Keratinocyte (primary cell): Measurements from ENCODE around the gene MAVS.

ENCODE experiments used
- EZH2 ChIP-seq: IDR thresholded peaks from one replicate; pipeline ENCODE4 v1.6.1; 2012; ENCODE audit warnings: inconsistent platforms, mild to moderate bottlenecking, low read length, moderate library complexity
- TF ChIP-seq, protein P1 (sequence below), 3 experiments: IDR thresholded peaks in 1 of 3; conservative IDR thresholded peaks in 1 of 3; optimal IDR thresholded peaks in 1 of 3; 2 replicates in 2 of 3; 3 replicates in 1 of 3; pipeline versions ENCODE3 to v1.5.1; 2011; ENCODE audit warnings: low read length in 3 of 3, mild to moderate bottlenecking in 3 of 3, moderate library complexity in 2 of 3, control low read depth in 1 of 3, inconsistent platforms in 1 of 3; ENCODE audit not compliant: insufficient read depth in 2 of 3; ENCODE audit errors: extremely low read depth in 1 of 3

DNA sequence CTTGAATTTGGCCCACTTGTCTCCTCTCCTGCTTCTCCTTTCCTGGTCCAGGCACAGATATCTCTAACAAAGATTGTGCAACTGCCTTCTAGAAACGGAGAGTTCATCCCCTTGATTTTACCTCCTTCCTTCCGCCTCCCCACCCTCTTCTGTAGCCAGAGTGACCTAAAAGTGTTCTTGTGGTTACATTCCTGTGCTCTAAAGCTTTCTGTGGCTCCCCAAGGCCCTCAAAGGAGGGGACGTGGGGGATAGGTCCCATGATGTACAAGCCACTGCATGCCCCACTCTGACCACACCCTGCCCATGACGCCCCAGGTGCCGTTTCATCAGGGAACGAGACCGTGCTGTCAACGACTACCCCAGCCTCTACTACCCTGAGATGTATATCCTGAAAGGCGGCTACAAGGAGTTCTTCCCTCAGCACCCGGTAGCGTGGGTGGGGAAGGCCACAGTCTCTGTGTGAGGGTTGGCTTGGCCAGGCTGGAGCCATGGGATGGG, 42.3 kb upstream of the MAVS start:
- TF ChIP-seq, protein P1, sequence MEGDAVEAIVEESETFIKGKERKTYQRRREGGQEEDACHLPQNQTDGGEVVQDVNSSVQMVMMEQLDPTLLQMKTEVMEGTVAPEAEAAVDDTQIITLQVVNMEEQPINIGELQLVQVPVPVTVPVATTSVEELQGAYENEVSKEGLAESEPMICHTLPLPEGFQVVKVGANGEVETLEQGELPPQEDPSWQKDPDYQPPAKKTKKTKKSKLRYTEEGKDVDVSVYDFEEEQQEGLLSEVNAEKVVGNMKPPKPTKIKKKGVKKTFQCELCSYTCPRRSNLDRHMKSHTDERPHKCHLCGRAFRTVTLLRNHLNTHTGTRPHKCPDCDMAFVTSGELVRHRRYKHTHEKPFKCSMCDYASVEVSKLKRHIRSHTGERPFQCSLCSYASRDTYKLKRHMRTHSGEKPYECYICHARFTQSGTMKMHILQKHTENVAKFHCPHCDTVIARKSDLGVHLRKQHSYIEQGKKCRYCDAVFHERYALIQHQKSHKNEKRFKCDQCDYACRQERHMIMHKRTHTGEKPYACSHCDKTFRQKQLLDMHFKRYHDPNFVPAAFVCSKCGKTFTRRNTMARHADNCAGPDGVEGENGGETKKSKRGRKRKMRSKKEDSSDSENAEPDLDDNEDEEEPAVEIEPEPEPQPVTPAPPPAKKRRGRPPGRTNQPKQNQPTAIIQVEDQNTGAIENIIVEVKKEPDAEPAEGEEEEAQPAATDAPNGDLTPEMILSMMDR (optimal IDR thresholded peaks at IDR 0.05 in 1 of 3, IDR thresholded peaks at IDR 0.05 in 1 of 3, conservative IDR thresholded peaks at IDR 0.05 in 1 of 3; ENCODE audit: extremely low read depth in 1 of 3, insufficient read depth in 2 of 3, low read length in 3 of 3): no peak
- no peak for TF ChIP-seq EZH2
